Endodermal cell (in vitro differentiated cells): Measurements from ENCODE around the gene GPATCH4. TPM values are rescaled to one million over a fixed set of nuclear protein-coding genes. Genes with fewer than 3 reads are reported as not detected.

ENCODE experiments used
- DNase-seq: peaks from one replicate; pipeline ENCODE4 v3.0.0-alpha.2; 2017
- H3K27ac ChIP-seq: 2 replicates; pipeline ENCODE4 v1.5.1; 2013; ENCODE audit warnings: mild to moderate bottlenecking, low read depth, low read length, moderate library complexity
- H3K27me3 ChIP-seq: 2 replicates; pipeline ENCODE4 v1.6.1; 2013; ENCODE audit warnings: mild to moderate bottlenecking, low read length, moderate library complexity; ENCODE audit not compliant: insufficient read depth, control insufficient read depth, poor library complexity, severe bottlenecking
- H3K36me3 ChIP-seq: 2 replicates; pipeline ENCODE4 v1.7.0; 2013; ENCODE audit warnings: mild to moderate bottlenecking, low read length, moderate library complexity; ENCODE audit not compliant: control insufficient read depth, insufficient read depth
- H3K4me1 ChIP-seq: one replicate; pipeline ENCODE4 v1.7.0; 2013; ENCODE audit warnings: low read length; ENCODE audit not compliant: control insufficient read depth, insufficient read depth
- H3K4me3 ChIP-seq: 2 replicates; pipeline ENCODE4 v1.5.1; 2013; ENCODE audit warnings: mild to moderate bottlenecking, low read length, moderate library complexity
- H3K9ac ChIP-seq: 2 replicates; pipeline ENCODE4 v1.6.1; 2013; ENCODE audit warnings: mild to moderate bottlenecking, low read length, moderate library complexity; ENCODE audit not compliant: poor library complexity, severe bottlenecking; ENCODE audit errors: extremely low read depth
- H3K9me3 ChIP-seq: 2 replicates; pipeline ENCODE4 v1.6.1; 2013; ENCODE audit warnings: mild to moderate bottlenecking, low read length, moderate library complexity; ENCODE audit not compliant: control insufficient read depth
- H3K27ac Mint-ChIP-seq: 2 replicates; pipeline ENCODE4 v1.8.0; 2020; ENCODE audit warnings: mixed read lengths
- H3K27me3 Mint-ChIP-seq: 2 replicates; pipeline ENCODE4 v1.8.0; 2021; ENCODE audit warnings: mild to moderate bottlenecking, mixed read lengths; ENCODE audit not compliant: insufficient read depth
- H3K36me3 Mint-ChIP-seq: 2 replicates; pipeline ENCODE4 v1.8.0; 2020; ENCODE audit warnings: low read depth, mixed read lengths
- H3K4me1 Mint-ChIP-seq: 2 replicates; pipeline ENCODE4 v1.8.0; 2020; ENCODE audit warnings: mixed read lengths
- H3K4me3 Mint-ChIP-seq: 2 replicates; pipeline ENCODE4 v1.8.0; 2020; ENCODE audit warnings: mild to moderate bottlenecking, moderate library complexity, mixed read lengths
- H3K9me3 Mint-ChIP-seq: 2 replicates; pipeline ENCODE4 v1.8.0; 2020; ENCODE audit warnings: mild to moderate bottlenecking, mixed read lengths
- CTCF ChIP-seq: fragments of 200-600 bp; sonication (generic); conservative IDR thresholded peaks from 2 replicates; pipeline ENCODE4 v1.5.0; 2021; ENCODE audit warnings: antibody characterized with exemption, mild to moderate bottlenecking
- WGBS, 2 experiments: methylation state at CpG; one replicate each; pipeline versions ENCODE4 v1.1.5 to v1.1.7; 2013; ENCODE audit warnings: missing lambda C conversion rate in 2 of 2, mixed read lengths in 1 of 2; ENCODE audit not compliant: insufficient coverage in 1 of 2, insufficient read length in 1 of 2; 5-methylcytosine and 5-hydroxymethylcytosine counted together
- total RNA-seq, 2 donors: library from RNA; stranded (reverse); fragmentation: NEBNext Ultra II Directional in 1 of 2; extraction: Animal tissue kit (Norgen Biotek cat#: 25700) in 1 of 2; gene quantifications; 2 replicates in 1 of 2; 3 replicates in 1 of 2; pipeline ENCODE4 v1.2.1, GENCODE V29; 2021

The GPATCH4 gene
- total RNA-seq, 2 donors from 2014 or later = 23.0 to 34.4 TPM

- Histone ChIP-seq H3K4me3 (no peak overlapping the region), H3K27me3 (no peaks in the 10 kb centered on the region), H3K9me3 (no peaks in the 10 kb centered on the region), H3K4me1 (no peaks in the 10 kb centered on the region), H3K9ac (no peak overlapping the region), H3K27ac (no peak overlapping the region), H3K36me3 (peaks cover 1% of the 10 kb centered on the region)
- Mint-ChIP-seq H3K27me3 (peaks cover 5% of the 10 kb centered on the region), H3K9me3 (no peaks in the 10 kb centered on the region), H3K27ac (no peak overlapping the region), H3K36me3 (peaks cover 6% of the 10 kb centered on the region), H3K4me1 (peaks cover 13% of the 10 kb centered on the region), H3K4me3 (no peak overlapping the region)
- 72% methylated on average over 2 of the region's 2 CpGs; no CpG with 5 or more reads in 1 of the 2 experiments for WGBS, 2 experiments
- DNase-seq = no peak
- TF ChIP-seq CTCF = no peak
Measured at GRCh38 chr1:156574039-156574633, 27.1 kb downstream of the GPATCH4 start.

GRCh38 chr1:156572663-156573018 is 28.6 kb downstream of the GPATCH4 start:
- WGBS, 2 experiments = 39 to 49% methylated on average over 5 to 10 of the region's 10 CpGs
- no peaks in the 10 kb centered on the region for H3K9me3 Mint-ChIP-seq
- H3K36me3 Mint-ChIP-seq = peaks cover 11% of the 10 kb centered on the region
- no peak for DNase-seq
- H3K4me1 ChIP-seq = no peaks in the 10 kb centered on the region
- TF ChIP-seq CTCF = no peak
- H3K4me3 ChIP-seq = peak overlapping the region; percentile 96
- peaks cover 13% of the 10 kb centered on the region for H3K36me3 ChIP-seq
- peaks cover 13% of the 10 kb centered on the region for H3K4me1 Mint-ChIP-seq
- H3K27me3 Mint-ChIP-seq = peaks cover 5% of the 10 kb centered on the region
- H3K27me3 ChIP-seq = no peaks in the 10 kb centered on the region
- H3K9ac ChIP-seq = no peak overlapping the region
- H3K9me3 ChIP-seq = no peaks in the 10 kb centered on the region
- no peak overlapping the region for H3K27ac Mint-ChIP-seq
- H3K27ac ChIP-seq = no peak overlapping the region
- H3K4me3 Mint-ChIP-seq = peak overlapping the region; percentile 91

GRCh38 chr1:156571919-156572662 is 29.2 kb downstream of the GPATCH4 start, which contains the start of gene IQGAP3:
TSS of gene IQGAP3 (minus strand) at chr1:156572565. CDS start at chr1:156572529, 36 bp downstream.
- Histone ChIP-seq H3K9me3 (no peaks in the 10 kb centered on the region), H3K36me3 (peaks cover 19% of the 10 kb centered on the region), H3K27ac (no peak within 1 kb of the TSS), H3K27me3 (no peaks in the 10 kb centered on the region), H3K4me3 (peak within 1 kb of the TSS; percentile 96), H3K4me1 (no peaks in the 10 kb centered on the region), H3K9ac (peak within 1 kb of the TSS; percentile 8)
- Mint-ChIP-seq H3K36me3 (peaks cover 11% of the 10 kb centered on the region), H3K4me1 (peaks cover 13% of the 10 kb centered on the region), H3K27me3 (peaks cover 5% of the 10 kb centered on the region), H3K4me3 (peak within 1 kb of the TSS; percentile 91), H3K27ac (peak within 1 kb of the TSS; percentile 79), H3K9me3 (no peaks in the 10 kb centered on the region)
- peak; percentile 97 for DNase-seq
- 0 to 1% methylated on average over 21 to 38 of the region's 38 CpGs for WGBS, 2 experiments
- TF ChIP-seq CTCF = no peak
